Activated CD4-positive, alpha-beta T cell treated with anti-CD3 and anti-CD28 coated beads, Interleukin-2, amount 50 U/mL, for 4 hours (primary cell): ENCODE results near the gene TNFAIP8.

ENCODE experiments used
- DNase-seq, 2 experiments: peaks; one replicate each; pipeline ENCODE4 v3.0.0-alpha.2; 2020

Gene TNFAIP8

DNA sequence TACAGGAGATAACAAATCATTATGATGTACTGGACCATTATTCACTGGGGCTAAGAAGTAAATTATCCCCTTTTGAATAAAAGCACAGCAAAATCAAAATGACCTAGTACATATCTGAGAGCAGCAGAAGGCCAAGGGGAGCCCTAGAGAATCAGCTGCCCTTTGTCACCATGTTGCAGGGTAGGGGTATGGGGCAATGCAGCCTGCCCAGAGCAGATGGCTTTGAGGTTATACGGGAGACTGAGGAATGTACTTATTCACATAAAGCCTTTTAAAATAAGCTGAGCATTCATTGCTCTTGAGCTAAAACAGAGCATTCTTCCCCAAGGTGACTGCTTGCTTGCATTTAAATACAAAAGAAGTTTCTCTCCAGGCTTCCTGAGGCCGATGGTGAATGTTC is 2.6 kb upstream of the TNFAIP8 start:
- no peak for DNase-seq

DNA sequence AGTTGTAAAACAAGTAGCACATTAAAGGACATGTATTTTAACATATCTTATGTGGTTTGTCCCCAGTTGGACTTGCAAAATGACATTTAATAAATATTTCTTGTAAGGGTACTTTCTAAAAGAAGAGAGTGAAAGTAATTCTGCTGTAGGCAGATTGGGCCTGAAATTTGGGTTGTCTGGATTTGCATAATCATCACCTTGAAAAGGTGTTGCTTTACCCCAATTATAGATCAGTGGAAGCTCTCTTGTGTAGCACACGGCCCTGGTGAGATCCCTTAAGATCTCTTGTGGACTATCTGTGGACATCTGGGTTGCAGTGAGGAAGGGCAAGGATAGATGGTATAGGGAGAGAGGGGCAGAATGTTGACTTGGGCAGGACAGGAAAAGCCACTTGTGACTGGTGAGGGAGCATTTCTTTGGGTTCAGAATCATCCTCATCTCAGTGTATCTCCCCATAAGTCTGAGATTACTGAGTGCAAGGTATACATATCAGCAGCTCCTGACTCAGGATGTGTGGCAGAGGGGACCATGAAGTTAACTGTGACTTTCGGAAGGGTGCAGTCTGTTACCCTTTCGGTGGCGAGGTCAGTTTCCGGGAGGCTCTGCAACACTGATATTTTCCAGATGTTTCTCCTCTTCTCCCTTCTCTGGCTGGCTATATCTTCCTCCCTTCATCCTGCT is 2.0 kb upstream of the TNFAIP8 start:
- no peak for DNase-seq

DNA sequence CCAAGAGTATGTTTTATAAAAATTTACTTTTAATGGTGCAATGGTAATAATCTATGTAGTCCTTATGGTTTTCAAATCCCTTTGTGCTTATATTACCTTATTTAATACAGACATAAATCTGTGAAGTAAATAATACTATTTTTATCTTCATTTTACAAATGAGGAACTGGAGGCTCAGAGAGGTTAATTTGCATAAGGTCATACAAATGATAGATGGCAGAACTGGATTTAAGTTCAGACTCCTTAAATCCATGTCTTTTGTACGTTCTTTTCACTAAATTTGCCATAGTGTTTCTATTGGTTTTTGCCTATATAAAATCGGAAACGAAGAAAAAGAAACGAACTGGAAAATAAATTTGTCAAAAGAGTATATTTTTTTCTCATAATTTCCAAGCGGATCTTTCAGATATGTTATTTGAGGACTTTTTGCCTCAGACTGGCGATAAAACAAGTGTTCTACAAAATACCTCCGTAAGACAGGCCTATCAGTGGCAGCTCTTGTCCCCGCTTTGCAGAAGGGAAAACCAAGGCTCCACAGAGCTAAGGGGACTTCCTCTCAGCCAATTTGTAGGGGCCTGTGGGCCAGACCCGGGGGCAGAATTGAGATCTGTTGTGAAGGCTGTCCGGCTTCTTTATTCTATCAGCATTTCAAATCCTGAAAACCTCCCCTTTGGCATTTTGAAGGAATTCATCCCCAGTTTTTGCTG is 1.1 kb upstream of the TNFAIP8 start:
- no peak for DNase-seq

DNA sequence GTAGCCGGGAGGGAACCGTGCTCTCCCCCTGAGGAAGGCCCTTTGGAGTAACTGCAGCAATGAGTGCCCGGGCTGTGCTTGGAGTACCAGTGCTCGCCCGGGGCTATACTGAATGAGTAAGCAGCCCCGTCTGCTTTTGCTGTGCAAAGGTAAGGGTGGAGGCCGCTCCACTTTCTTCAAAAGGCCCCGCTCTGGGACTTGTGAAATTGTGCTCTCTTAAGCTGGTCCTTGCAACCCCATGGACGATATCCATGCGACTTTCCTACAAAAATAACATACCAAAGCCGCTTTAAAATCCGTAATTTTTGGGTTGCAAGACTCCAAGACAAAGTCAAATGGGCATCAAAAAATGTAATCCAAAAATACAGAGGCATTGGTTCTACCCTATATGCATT is 578 bp upstream of the TNFAIP8 start:
- DNase-seq, result peak; percentile 46 to 50

DNA sequence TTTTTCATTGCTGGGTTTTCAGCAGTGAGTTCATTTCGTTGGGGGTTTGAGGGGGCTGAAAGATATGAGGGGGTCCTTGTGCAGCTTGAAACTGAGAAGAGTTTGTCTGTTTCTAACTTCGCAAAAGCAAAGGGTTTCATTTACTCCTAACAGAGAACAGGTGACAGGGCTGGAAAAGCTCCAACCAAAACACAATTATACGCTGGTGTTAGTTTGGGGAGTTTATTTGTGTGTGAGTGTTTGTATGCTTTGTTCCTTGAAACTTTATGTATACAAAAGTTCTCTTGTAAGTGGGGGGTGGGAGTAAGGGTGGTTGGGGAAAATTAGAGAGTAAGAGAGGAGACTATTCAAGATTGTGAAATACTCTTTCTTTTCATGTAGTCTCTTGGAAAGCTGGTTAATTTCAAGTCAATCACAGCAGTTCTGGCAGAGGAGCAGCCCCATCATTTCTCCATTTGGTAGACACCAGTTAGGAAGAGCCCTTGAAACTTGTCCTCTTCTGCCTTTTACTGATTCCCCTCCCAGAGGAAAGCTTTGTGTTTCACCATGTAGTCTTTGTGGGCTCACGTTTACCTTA is 881 bp downstream of the TNFAIP8 start:
- DNase-seq, result no peak

DNA sequence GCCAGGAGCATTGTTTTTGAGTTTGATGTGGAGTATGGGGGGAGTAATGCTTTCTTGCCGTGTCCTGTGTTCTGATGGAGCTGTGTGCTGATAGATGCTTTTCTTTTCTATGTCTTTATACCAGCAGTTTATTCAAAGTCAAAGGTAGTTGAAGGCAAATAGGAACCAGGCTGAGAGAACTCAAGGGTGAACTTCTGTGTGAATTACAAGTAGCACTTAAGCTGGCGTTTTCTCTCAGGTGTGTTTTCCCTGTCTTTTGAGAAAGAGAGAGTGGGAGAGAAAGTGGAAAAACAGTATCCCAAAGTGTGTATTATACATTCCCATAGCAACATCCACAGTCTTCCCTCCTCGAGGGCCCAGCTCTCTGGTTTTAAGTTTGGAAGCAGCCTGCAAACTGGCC is 1.5 kb downstream of the TNFAIP8 start:
- DNase-seq, result no peak

DNA sequence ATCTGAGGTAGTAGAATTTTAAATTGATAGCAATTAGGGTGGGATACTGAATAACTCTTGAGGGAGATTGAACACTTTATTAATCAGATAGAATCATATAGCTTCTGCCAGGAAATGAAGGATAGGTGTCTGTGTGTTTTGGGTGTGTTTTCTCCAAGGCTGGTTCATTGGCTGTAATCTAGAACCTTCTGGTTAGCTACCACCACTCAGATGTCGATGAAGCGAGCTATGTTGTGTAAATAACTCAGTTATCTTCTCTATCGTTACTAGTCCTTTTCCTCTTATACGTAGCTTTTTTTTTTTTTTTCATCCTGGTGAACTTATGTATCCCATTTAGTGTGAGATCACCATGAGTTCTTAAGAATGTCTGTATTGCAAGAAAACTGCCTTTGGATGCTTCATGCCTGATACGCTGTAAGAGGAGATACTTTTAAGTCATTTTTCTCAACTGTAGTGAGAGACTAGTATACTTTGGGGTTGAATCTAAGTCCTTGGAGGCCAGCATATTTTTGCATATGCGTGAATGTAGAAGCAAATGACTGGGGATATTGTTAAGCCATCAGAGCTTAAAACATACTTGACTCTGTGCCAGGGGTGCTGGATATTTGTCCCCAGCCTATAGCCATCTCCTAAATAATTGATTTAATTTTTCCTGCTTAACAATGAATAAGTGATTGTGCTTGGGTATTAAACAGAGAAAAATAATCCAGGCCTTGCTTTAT is 2.1 kb downstream of the TNFAIP8 start:
- DNase-seq, result no peak

DNA sequence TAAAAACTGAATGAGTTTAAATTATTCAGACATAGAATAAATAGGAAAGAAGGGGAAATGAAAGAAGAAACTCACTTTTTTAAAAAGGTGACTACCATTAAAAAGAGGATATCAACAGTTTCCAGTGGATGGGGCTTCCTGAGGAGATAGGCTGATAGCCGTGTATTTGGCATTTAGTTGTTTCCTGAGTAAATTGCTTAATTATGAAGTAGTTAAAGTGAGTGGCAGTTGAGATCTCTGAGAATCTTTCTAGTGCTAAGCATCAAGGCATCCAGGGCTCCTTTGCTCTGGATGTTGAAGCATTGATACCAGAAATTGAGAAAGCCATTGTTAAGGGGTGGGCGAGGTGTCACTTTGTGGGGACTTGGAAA is 2.7 kb downstream of the TNFAIP8 start:
- DNase-seq, result no peak

DNA sequence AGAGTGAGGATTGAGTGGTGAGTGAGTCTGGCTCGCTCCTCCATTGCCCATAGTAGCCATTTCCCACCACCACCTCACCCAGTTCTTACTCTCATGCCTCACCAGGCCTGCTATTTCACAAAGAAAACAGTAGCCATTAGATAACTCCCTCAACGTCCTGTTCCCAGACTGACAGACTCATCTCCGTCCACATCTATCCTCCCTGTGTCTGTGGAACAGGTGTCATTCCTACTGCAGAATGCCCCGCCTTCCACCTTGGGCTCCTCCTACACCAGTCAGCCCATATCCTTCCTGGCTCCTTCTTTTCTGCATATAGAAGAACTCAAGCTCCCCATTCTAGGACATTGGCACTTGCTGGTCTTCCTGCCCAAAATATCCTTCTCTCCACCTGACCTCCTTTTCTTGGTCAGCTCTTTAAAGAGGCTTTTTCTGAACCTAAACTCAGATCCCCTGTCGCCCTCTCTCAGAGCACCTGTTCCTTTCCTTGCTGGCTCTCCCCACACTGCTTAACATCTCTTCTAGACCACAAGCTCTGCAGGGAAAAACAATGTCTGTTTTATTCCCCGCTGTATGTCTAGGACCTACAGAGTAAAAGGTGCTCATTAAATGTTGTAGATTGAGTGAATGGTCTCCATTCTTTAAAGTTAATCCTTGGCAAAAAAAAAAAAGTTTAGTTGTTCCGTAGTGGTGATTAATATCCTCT is 3.2 kb downstream of the TNFAIP8 start:
- DNase-seq, result no peak

DNA sequence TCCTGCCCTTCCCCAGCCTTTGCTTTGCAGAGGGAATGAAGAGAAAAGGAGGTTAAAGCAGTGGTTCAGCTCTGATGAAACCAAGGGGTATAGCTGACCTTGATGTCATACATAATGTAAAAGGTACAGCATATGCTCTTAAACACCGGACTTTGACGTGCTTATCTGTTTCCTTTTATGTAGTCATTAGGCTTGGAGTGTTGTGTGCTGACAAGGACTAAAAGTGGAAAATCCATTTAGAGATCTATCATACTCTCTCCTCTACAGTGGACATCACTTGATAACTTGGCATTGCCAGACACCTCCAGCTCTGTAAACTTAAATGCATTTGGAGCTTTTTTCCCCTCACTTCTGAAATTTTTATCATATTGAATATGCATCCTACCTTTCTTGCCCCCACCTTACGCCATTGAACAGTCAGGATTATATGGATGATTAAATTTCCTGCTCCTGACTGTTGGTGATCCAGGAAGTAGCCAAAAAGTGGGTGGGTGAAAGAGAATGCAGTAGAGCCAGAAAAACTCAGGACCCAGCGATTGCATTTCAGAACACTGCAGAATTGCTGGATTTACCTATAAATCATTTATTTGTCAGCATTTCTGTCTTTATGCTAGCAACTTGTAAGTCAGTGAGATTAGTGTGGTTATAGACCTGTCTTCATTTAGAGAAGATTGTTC is 4.1 kb downstream of the TNFAIP8 start:
- DNase-seq, result no peak

DNA sequence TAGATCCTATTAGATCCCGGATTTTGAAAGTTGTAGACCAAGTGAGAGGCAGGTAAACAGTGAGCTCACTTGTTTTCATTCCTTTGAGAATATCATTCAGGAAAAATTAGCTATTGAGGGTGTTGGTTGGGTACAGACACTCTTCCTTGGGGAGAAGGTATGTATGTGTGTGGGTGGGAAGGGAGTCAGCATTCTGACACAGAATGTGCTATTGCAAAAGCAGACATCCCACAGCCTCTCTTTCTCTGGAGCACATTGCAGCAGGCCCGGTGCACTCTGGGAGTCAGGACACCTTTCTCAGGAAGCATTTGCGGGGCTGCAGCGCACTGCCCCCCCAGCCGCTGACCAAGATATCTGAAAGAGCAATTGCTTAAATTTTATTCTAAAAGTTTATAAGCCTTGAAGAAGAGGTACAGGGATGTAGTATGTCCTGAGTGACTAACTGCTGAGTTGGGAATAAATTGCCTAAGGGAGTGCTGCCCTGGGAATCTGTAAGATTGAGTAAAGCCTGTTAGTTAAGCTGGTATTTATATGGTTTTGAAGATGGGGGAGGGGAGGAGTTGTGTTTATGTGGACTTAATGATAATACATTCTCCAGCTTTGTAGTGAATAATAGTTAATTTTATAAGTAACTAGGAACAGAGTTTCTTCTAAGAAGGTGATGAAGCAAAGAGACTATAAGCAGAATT is 5.2 kb downstream of the TNFAIP8 start:
- DNase-seq, result no peak

DNA sequence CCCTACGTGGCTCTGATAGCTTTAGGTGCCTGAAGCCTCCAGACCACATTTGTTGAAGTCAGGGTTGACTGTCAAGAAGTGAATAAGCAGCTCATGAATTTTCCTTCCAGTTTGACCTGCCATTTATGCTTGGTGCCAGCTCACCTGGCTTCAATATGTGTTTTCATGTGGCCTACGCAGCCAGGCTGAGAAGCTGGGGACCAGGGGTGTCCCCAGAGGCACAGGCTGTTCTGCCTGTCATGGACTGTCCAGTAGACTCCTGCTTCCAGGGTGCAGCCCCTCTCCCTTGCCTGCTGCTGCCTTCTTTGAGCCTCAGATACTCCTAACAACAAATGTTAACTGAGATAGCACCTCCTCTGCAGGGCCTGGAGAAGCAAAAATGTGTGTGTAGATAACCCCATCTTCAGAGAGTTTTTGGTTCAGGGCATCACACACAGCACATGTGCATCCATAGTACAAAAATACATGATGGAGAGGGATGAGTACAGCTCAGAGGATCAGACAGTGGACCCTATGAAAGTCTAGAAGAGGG is 5.8 kb downstream of the TNFAIP8 start:
- no peak for DNase-seq

DNA sequence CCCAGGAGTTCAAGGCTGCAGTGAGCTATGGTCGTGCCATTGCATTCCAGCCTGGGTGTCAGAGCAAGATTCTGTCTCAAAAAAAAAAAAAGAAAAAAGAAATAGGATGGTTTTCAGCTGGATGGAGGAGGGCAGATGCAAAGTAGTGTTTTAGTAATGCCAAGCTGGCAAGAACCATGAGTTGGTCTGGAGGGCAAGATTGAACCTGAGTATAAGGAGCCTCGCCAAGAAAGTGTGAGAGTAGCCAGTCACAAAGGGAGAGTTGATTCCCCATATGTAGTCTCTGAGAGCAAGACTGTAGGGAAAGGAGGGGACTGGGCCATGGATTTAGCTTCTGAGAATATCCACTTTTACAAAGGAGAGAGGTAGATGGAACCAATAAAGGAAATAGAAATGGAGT is 6.9 kb downstream of the TNFAIP8 start:
- no peak for DNase-seq

DNA sequence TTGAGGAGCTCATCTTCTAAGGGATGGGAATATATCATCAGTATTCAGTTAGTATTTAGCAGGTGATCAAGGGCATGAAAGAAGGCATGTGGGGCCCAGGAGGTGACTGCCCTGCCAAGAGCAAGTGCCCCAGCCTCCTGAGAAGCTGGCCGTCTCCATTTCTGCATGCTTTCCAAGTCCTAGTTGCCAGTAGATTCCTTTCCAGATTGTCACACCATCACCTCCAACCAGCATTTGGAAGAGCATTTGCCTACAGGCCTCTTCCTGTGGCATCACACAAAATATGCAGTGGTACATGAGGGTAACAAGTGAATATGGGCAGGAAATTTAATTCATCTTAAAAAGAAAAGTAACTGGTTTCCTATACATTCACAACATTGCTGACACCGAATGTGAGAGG is 7.5 kb downstream of the TNFAIP8 start:
- DNase-seq, result no peak

DNA sequence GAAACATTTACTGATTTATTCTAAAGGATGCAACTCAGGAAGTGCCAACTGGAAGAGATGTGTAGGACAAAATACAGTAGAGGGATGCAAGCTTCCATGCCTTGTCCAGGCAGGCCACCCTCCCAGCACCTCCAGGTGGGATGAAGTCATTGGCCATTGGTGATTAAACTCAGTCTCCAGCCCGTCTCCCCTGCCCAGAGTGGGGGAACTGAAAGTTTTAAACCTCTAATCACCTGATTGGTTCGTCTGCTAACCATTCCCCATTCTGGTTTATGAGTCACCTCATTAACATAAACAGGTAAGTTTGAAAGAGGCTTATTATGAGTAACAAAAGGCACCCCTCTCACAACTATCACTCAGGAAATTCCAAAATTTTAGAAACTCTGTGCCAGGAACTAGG is 8.1 kb downstream of the TNFAIP8 start:
- no peak for DNase-seq

DNA sequence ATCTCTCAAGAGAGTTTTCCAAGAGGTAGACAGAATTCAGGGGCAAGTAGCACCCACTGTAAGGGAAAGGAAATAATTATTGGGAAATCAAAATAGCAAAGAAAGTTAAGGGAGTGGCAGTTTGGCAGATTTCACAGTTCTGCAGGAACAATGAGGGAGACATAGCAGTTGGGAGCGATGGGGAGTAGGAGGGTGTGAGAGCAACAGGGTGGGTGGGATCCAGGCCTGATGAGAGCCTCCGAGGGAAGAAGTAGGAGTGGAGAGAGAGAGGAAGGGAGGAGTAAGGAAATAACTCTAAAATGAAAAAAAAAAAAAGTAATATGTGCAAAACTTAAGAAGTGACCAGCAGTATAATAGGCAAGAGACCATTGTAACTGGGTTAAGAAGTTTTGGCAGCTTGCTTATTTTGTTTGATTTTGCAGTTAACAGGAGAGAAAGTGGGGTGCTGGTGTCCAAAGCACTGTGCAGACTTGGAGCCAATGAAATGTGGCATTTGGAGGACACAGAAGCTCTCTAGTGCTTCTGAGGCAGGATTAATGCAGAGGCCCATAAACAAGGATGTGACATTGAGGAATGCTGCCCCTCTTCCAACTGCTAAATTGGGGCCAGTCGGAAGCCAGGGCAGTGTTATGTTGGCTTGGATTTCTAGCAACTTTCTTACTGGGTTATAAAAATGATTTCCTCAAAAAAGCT is 10.2 kb downstream of the TNFAIP8 start:
- no peak for DNase-seq

DNA sequence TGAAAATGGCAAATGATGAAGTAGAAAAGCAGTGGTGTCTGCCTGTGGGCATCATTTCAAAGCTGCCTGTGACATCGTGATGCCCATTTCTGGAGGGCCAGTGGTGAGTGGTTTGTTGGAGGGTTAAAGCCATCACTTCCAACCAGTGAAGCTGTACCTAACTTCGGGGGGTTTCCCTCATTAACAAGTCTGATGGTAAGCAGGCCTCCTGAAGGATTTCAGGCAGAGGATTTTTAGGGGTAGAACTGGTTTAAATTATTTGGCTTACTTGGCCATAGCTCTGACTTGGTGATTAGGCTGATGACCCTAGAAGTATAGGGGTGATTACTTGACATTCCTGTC is 10.7 kb downstream of the TNFAIP8 start:
- no peak for DNase-seq

DNA sequence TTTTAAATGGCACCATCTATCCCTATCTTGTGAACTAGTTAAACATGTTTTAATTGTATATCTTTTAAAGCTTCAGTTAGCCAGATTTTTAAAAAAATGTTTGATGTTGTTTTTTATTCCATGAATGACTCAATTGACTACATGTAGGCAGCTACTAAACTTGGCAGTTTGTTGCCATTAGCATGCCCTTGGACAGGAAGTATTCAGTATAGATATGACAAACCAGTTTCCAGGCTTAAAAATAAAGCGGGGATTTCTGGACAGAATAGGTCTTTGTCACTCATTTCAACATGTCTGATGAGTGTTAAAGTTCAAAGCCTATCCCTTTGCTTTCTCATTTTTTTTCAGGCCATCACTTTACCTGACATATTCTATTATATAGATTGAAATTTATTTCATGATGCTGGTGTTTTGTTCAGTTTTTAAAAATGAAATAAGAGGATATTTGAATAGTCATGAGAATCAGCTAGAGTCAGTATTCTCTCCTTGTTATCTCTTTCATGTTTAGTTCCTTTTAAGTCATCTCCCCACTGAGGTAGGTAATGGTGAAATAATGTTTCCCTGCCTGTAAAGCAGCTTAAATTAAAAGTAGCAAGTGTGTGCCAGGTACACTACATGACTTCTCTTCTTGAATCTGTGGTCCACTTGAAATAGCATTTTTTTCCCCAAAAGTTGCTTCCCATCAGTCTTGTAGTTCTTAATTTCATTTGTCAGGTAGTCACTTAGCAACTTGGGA is 11.9 kb downstream of the TNFAIP8 start:
- DNase-seq, result no peak

DNA sequence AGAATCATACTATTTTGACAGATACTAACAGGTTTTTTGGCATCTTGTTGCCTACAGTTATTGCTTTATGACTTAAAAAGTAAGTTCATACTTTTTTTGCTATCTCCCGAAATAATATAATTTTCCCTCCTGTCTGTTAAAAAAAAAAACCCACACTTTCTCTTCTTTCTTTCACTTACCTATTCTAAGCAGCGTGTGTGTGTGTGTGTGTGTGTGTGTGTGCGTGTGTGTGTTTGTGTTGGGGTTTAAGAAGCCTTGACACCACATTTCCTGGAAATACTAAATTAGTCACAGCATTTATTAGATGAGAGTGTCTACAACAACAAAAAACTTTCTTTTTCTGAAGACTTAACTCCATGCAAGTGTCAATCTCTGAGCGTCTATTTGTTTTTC is 12.4 kb downstream of the TNFAIP8 start:
- peak; percentile 58 to 62 for DNase-seq

DNA sequence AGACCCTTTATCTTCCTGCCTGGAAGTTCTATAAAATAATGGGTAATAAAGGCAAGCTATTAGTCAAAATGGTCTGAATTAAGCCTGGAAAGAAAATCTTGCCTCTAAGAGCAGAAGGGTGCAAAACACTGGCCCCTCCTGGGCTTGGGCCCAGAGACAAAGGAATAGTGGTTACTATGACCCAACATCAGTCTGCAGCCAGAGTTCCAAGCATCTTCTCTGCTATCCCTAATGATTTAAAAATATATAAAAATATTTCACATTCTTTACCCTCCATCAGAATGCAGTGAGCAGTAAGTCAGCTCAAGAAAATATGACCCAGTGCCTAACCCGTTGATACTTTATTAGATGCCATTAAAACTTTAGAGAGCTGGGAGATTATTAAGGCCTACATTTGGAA is 14.7 kb downstream of the TNFAIP8 start:
- no peak for DNase-seq

DNA sequence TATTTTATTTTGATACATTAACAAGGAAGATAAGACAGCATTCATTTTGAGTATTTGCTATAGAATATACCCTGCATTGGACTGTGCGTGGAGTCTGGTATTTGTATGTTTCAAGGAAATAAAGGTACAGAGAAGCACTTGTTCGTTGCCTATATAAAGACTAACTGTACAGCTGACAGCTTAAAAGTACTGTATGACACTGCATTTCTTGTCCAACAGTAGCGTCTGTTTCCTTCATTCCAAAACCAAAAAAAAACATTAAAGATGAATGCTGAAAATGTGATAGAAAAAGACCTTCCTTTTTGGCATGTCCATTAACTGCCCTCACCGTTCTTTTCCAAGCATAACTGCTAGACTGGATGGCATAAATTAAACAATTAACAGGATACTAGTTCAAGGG is 15.3 kb downstream of the TNFAIP8 start:
- no peak for DNase-seq
